Ammon's horn (tissue), 1 donor: ENCODE results near the gene VILL.

Experiments
- DNase-seq: peaks from one replicate; pipeline ENCODE4 v3.0.0-alpha.2; 2016; ENCODE audit warnings: low spot score

Gene VILL

GRCh38 chr3:38000965-38001455 lies 10.4 kb downstream of the VILL start:
- DNase-seq = peak; percentile 49

- DNase-seq = no peak
These were observed 11.0 kb downstream of the VILL start for GRCh38 chr3:38001456-38002081.

GRCh38 chr3:38002291-38002876 lies 11.8 kb downstream of the VILL start:
- DNase-seq = no peak

GRCh38 chr3:38002940-38003339 lies 12.4 kb downstream of the VILL start:
- no peak for DNase-seq

- peak; percentile 88 for DNase-seq
These were observed 12.8 kb downstream of the VILL start for GRCh38 chr3:38003371-38003816.

- no peak for DNase-seq
These were observed 13.3 kb downstream of the VILL start for GRCh38 chr3:38003817-38004414.

GRCh38 chr3:38004415-38005075 lies 14.0 kb downstream of the VILL start:
- DNase-seq = peak; percentile 90

- DNase-seq = peak; percentile 98
These were observed 14.8 kb downstream of the VILL start for GRCh38 chr3:38005076-38006020.

GRCh38 chr3:38006031-38006430 lies 15.4 kb downstream of the VILL start:
- DNase-seq = no peak

- no peak for DNase-seq
These were observed 15.9 kb downstream of the VILL start for GRCh38 chr3:38006445-38006995.

GRCh38 chr3:38007754-38008090 lies 17.1 kb downstream of the VILL start:
- DNase-seq = no peak

GRCh38 chr3:38008191-38008701 lies 17.7 kb downstream of the VILL start:
- no peak for DNase-seq

GRCh38 chr3:38008971-38009580 lies 18.5 kb downstream of the VILL start:
- no peak for DNase-seq

- DNase-seq = no peak
These were observed 19.4 kb downstream of the VILL start for GRCh38 chr3:38009807-38010591.

GRCh38 chr3:38011111-38011510 lies 20.5 kb downstream of the VILL start:
- no peak for DNase-seq

GRCh38 chr3:38015485-38015884 lies 24.9 kb downstream of the VILL start:
- no peak for DNase-seq

- no peak for DNase-seq
These were observed 25.4 kb downstream of the VILL start for GRCh38 chr3:38015984-38016383.

- DNase-seq = no peak
These were observed 25.8 kb downstream of the VILL start for GRCh38 chr3:38016410-38016809.

- no peak for DNase-seq
These were observed 26.4 kb downstream of the VILL start for GRCh38 chr3:38016847-38017444.
